Hepatocyte (in vitro differentiated cells): ENCODE data around the gene COL6A3.

Source experiments
- EZH2 ChIP-seq: fragments of 200-600 bp; sonication (generic); IDR thresholded peaks from 2 replicates; pipeline ENCODE4 v1.6.1; 2016; ENCODE audit warnings: antibody characterized with exemption, mild to moderate bottlenecking, borderline replicate concordance
- TF ChIP-seq, protein P1 (sequence below): fragments of 200-600 bp; sonication (generic); IDR thresholded peaks from 2 replicates; pipeline ENCODE4 v1.5.1; 2016; ENCODE audit warnings: antibody characterized with exemption, mild to moderate bottlenecking; ENCODE audit not compliant: poor library complexity

DNA sequence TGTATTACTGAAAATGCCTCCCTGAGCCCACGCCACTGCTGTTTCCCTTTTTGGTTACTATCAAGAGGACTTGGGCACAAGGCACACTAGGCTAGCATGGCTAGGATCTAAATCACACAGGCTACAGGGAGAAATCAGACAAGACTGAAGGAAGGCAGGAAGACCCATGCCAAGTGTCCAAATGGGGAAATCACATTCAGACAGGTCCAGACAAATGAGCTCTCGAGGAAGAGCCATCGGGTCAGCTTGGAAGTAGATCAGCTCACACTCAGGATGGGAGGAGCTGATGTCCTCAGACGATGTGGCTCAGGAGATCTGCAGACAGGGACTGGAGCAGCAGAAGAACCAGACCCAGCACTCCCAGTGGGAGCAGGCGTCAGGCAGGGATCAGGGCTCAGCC lies 113.2 kb downstream of the COL6A3 start:
- TF ChIP-seq, protein P1, sequence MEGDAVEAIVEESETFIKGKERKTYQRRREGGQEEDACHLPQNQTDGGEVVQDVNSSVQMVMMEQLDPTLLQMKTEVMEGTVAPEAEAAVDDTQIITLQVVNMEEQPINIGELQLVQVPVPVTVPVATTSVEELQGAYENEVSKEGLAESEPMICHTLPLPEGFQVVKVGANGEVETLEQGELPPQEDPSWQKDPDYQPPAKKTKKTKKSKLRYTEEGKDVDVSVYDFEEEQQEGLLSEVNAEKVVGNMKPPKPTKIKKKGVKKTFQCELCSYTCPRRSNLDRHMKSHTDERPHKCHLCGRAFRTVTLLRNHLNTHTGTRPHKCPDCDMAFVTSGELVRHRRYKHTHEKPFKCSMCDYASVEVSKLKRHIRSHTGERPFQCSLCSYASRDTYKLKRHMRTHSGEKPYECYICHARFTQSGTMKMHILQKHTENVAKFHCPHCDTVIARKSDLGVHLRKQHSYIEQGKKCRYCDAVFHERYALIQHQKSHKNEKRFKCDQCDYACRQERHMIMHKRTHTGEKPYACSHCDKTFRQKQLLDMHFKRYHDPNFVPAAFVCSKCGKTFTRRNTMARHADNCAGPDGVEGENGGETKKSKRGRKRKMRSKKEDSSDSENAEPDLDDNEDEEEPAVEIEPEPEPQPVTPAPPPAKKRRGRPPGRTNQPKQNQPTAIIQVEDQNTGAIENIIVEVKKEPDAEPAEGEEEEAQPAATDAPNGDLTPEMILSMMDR, result no peak
- no peak for TF ChIP-seq EZH2
